Neural cell (in vitro differentiated cells): ENCODE results near the gene TRPM3.

Experiments
- CTCF ChIP-seq: fragments of 450-650 bp; IDR thresholded peaks from 2 replicates; pipeline ENCODE4 v1.5.1; 2014; ENCODE audit warnings: antibody characterized with exemption, mild to moderate bottlenecking, moderate library complexity; ENCODE audit not compliant: poor library complexity, severe bottlenecking
- EP300 ChIP-seq: fragments of 450-650 bp; conservative IDR thresholded peaks from 2 replicates; pipeline ENCODE4 v1.6.1; 2014; ENCODE audit warnings: antibody characterized with exemption, mild to moderate bottlenecking, moderate library complexity; ENCODE audit not compliant: poor library complexity, severe bottlenecking
- POLR2AphosphoS5 ChIP-seq: IDR thresholded peaks from 2 replicates; pipeline ENCODE4 v1.6.1; 2012
- RAD21 ChIP-seq: fragments of 450-650 bp; conservative IDR thresholded peaks from 2 replicates; pipeline ENCODE4 v1.6.1; 2014; ENCODE audit warnings: antibody characterized with exemption, mild to moderate bottlenecking, moderate library complexity

DNA sequence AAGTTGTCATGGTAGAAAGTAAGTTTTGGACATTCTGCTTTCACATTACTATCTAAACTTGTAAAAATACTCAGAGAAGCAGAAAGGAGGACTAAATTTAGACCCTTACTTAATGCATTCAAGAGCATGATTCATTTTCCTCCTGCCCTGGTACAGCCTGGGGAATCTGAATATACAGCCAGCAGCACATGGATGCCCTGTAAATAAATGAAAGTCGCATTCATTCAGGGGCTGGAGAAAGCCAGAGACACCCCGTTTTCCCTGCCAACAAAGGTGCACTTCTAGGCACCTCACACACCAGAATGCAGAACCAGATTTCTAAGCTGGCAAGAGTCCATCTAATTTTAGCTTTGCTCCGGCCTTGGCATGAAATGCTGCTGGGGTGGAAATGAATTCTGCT is 534.2 kb downstream of the TRPM3 start:
- no peak for TF ChIP-seq CTCF
- TF ChIP-seq POLR2AphosphoS5 = no peak
- TF ChIP-seq RAD21 = no peak
- no peak for TF ChIP-seq EP300
